Measurements from ENCODE around the gene ITIH4. TPM values are rescaled to one million over a fixed set of nuclear protein-coding genes. Genes with fewer than 3 reads are reported as not detected.

The ITIH4 gene
- total and polyA plus RNA-seq, 2 of the 13 experiments (the other 11 are each of a cell fraction or from before 2014, with no cell fraction given) = 2.7 to 5.3 TPM

DNA sequence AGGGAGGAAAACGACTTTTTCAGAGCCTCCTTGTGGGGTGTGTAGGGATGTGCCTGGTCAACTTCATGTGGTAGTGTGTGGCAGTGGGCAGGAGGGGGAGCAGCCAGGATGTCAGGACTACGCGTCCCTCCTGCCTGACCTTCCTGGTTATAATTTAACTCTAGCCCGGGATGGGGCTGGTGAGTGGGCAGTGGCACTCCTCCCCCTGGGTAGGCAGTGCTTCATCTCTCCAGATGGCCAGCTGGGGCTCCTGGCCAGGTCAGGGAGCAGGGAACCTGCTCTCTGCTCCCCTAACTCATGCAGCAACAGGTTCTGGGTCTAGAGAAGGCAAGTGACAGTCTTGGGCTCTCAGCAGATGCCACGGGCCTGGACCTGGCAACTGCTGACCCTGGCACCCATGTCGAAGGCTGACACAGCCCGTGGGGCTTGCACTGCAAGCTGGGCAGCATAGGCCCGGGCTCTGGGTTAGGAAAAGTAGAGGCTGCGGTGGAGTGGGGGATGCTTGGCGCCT is 2.6 kb downstream of the ITIH4 start (continued):
- TF ChIP-seq, protein P1, sequence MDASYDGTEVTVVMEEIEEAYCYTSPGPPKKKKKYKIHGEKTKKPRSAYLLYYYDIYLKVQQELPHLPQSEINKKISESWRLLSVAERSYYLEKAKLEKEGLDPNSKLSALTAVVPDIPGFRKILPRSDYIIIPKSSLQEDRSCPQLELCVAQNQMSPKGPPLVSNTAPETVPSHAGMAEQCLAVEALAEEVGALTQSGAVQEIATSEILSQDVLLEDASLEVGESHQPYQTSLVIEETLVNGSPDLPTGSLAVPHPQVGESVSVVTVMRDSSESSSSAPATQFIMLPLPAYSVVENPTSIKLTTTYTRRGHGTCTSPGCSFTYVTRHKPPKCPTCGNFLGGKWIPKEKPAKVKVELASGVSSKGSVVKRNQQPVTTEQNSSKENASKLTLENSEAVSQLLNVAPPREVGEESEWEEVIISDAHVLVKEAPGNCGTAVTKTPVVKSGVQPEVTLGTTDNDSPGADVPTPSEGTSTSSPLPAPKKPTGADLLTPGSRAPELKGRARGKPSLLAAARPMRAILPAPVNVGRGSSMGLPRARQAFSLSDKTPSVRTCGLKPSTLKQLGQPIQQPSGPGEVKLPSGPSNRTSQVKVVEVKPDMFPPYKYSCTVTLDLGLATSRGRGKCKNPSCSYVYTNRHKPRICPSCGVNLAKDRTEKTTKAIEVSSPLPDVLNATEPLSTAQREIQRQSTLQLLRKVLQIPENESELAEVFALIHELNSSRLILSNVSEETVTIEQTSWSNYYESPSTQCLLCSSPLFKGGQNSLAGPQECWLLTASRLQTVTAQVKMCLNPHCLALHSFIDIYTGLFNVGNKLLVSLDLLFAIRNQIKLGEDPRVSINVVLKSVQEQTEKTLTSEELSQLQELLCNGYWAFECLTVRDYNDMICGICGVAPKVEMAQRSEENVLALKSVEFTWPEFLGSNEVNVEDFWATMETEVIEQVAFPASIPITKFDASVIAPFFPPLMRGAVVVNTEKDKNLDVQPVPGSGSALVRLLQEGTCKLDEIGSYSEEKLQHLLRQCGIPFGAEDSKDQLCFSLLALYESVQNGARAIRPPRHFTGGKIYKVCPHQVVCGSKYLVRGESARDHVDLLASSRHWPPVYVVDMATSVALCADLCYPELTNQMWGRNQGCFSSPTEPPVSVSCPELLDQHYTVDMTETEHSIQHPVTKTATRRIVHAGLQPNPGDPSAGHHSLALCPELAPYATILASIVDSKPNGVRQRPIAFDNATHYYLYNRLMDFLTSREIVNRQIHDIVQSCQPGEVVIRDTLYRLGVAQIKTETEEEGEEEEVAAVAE (CRISPR knock-in tag; IDR thresholded peaks at IDR 0.05; ENCODE audit: borderline replicate concordance) = no peak
- TF ChIP-seq FOXK1 (CRISPR knock-in tag; IDR thresholded peaks at IDR 0.05; ENCODE audit: borderline replicate concordance, low read depth) = no peak
- TF ChIP-seq, protein P2, sequence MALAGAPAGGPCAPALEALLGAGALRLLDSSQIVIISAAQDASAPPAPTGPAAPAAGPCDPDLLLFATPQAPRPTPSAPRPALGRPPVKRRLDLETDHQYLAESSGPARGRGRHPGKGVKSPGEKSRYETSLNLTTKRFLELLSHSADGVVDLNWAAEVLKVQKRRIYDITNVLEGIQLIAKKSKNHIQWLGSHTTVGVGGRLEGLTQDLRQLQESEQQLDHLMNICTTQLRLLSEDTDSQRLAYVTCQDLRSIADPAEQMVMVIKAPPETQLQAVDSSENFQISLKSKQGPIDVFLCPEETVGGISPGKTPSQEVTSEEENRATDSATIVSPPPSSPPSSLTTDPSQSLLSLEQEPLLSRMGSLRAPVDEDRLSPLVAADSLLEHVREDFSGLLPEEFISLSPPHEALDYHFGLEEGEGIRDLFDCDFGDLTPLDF (CRISPR knock-in tag; IDR thresholded peaks at IDR 0.05) = no peak
- TF ChIP-seq, protein P3, sequence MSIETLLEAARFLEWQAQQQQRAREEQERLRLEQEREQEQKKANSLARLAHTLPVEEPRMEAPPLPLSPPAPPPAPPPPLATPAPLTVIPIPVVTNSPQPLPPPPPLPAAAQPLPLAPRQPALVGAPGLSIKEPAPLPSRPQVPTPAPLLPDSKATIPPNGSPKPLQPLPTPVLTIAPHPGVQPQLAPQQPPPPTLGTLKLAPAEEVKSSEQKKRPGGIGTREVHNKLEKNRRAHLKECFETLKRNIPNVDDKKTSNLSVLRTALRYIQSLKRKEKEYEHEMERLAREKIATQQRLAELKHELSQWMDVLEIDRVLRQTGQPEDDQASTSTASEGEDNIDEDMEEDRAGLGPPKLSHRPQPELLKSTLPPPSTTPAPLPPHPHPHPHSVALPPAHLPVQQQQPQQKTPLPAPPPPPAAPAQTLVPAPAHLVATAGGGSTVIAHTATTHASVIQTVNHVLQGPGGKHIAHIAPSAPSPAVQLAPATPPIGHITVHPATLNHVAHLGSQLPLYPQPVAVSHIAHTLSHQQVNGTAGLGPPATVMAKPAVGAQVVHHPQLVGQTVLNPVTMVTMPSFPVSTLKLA (IDR thresholded peaks at IDR 0.05) = no peak
- no peak for TF ChIP-seq ZNF20 (CRISPR knock-in tag; IDR thresholded peaks at IDR 0.05)
- TF ChIP-seq TBX3 (IDR thresholded peaks at IDR 0.05; ENCODE audit: borderline replicate concordance) = no peak
- no peak for TF ChIP-seq ZNF788 (CRISPR knock-in tag; IDR thresholded peaks at IDR 0.05; ENCODE audit: borderline replicate concordance)
- TF ChIP-seq CHD2 (IDR thresholded peaks at IDR 0.05; ENCODE audit: low read depth, low read length) = no peak
- TF ChIP-seq NFRKB (IDR thresholded peaks at IDR 0.05) = no peak
- TF ChIP-seq, protein P4, sequence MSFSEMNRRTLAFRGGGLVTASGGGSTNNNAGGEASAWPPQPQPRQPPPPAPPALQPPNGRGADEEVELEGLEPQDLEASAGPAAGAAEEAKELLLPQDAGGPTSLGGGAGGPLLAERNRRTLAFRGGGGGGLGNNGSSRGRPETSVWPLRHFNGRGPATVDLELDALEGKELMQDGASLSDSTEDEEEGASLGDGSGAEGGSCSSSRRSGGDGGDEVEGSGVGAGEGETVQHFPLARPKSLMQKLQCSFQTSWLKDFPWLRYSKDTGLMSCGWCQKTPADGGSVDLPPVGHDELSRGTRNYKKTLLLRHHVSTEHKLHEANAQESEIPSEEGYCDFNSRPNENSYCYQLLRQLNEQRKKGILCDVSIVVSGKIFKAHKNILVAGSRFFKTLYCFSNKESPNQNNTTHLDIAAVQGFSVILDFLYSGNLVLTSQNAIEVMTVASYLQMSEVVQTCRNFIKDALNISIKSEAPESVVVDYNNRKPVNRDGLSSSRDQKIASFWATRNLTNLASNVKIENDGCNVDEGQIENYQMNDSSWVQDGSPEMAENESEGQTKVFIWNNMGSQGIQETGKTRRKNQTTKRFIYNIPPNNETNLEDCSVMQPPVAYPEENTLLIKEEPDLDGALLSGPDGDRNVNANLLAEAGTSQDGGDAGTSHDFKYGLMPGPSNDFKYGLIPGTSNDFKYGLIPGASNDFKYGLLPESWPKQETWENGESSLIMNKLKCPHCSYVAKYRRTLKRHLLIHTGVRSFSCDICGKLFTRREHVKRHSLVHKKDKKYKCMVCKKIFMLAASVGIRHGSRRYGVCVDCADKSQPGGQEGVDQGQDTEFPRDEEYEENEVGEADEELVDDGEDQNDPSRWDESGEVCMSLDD (CRISPR knock-in tag; IDR thresholded peaks at IDR 0.05; ENCODE audit: borderline replicate concordance) = no peak
- TF ChIP-seq, protein P5, sequence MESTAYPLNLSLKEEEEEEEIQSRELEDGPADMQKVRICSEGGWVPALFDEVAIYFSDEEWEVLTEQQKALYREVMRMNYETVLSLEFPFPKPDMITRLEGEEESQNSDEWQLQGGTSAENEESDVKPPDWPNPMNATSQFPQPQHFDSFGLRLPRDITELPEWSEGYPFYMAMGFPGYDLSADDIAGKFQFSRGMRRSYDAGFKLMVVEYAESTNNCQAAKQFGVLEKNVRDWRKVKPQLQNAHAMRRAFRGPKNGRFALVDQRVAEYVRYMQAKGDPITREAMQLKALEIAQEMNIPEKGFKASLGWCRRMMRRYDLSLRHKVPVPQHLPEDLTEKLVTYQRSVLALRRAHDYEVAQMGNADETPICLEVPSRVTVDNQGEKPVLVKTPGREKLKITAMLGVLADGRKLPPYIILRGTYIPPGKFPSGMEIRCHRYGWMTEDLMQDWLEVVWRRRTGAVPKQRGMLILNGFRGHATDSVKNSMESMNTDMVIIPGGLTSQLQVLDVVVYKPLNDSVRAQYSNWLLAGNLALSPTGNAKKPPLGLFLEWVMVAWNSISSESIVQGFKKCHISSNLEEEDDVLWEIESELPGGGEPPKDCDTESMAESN (CRISPR knock-in tag; conservative IDR thresholded peaks at IDR 0.05) = no peak
- TF ChIP-seq, protein P6, sequence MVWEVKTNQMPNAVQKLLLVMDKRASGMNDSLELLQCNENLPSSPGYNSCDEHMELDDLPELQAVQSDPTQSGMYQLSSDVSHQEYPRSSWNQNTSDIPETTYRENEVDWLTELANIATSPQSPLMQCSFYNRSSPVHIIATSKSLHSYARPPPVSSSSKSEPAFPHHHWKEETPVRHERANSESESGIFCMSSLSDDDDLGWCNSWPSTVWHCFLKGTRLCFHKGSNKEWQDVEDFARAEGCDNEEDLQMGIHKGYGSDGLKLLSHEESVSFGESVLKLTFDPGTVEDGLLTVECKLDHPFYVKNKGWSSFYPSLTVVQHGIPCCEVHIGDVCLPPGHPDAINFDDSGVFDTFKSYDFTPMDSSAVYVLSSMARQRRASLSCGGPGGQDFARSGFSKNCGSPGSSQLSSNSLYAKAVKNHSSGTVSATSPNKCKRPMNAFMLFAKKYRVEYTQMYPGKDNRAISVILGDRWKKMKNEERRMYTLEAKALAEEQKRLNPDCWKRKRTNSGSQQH (CRISPR knock-in tag; IDR thresholded peaks at IDR 0.05; ENCODE audit: low read depth) = no peak
- TF ChIP-seq, protein P7, sequence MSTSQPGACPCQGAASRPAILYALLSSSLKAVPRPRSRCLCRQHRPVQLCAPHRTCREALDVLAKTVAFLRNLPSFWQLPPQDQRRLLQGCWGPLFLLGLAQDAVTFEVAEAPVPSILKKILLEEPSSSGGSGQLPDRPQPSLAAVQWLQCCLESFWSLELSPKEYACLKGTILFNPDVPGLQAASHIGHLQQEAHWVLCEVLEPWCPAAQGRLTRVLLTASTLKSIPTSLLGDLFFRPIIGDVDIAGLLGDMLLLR (CRISPR knock-in tag; IDR thresholded peaks at IDR 0.05) = no peak
- peak; percentile 30; the same call in 1 of the 2 replicates for TF ChIP-seq ZFX (CRISPR knock-in tag; IDR thresholded peaks at IDR 0.05; ENCODE audit: low read depth)

All from HepG2 (cell line).